Liver (tissue), 9 donors: Measurements from ENCODE around the gene SLX1B. TPM values are rescaled to one million over a fixed set of nuclear protein-coding genes. Genes with fewer than 3 reads are reported as not detected.
"Not testable (repeated sequence)": the region's sequence is repeated elsewhere in the genome, so short reads cannot be mapped to it uniquely, and the experiment has no call there.

Experiments used
- DNase-seq: peaks from one replicate; pipeline ENCODE4 v3.0.0-alpha.2; 2017; ENCODE audit warnings: low spot score
- H3K27ac ChIP-seq, 2 donors: one replicate each; pipeline ENCODE4 v1.7.0; 2013; ENCODE audit warnings: inconsistent platforms in 2 of 2, low read length in 2 of 2, control low read depth in 1 of 2, low read depth in 1 of 2, mild to moderate bottlenecking in 1 of 2
- H3K27me3 ChIP-seq, 4 donors: one replicate each; pipeline versions ENCODE4 v1.6.1 to v1.7.0; 2013; ENCODE audit warnings: low read length in 3 of 4, inconsistent platforms in 1 of 4, mild to moderate bottlenecking in 1 of 4, moderate library complexity in 1 of 4; ENCODE audit not compliant: control insufficient read depth in 4 of 4, insufficient read depth in 4 of 4
- H3K36me3 ChIP-seq, 4 donors: one replicate each; pipeline versions ENCODE4 v1.6.1 to v1.7.0; 2013; ENCODE audit warnings: low read length in 3 of 4, mild to moderate bottlenecking in 3 of 4, low read depth in 1 of 4, moderate library complexity in 1 of 4; ENCODE audit not compliant: control insufficient read depth in 4 of 4, insufficient read depth in 3 of 4
- H3K4me1 ChIP-seq, 4 donors: one replicate each; pipeline versions ENCODE4 v1.6.1 to v1.7.0; 2013; ENCODE audit warnings: low read length in 3 of 4, mild to moderate bottlenecking in 3 of 4, moderate library complexity in 1 of 4; ENCODE audit not compliant: control insufficient read depth in 4 of 4, insufficient read depth in 4 of 4
- H3K4me3 ChIP-seq, 3 donors: one replicate each; pipeline versions ENCODE4 v1.6.1 to v1.7.0; 2013; ENCODE audit warnings: low read length in 3 of 3, control low read depth in 1 of 3, low read depth in 1 of 3, mild to moderate bottlenecking in 1 of 3
- H3K9ac ChIP-seq, 2 donors: one replicate each; pipeline ENCODE4 v1.7.0; 2013; ENCODE audit warnings: low read length in 2 of 2, mild to moderate bottlenecking in 2 of 2, moderate library complexity in 2 of 2, control low read depth in 1 of 2, low read depth in 1 of 2
- H3K9me3 ChIP-seq, 4 donors: one replicate each; pipeline versions ENCODE4 v1.6.1 to v1.7.0; 2013; ENCODE audit warnings: low read length in 3 of 4; ENCODE audit not compliant: control insufficient read depth in 4 of 4
- RXRA ChIP-seq, 2 donors: IDR thresholded peaks; 2 replicates each; pipeline ENCODE4 v1.6.1; 2017 to 2018; ENCODE audit warnings: antibody characterized with exemption in 2 of 2, mild to moderate bottlenecking in 1 of 2
- WGBS: extraction: QIAGEN DNeasy Blood & Tissue Kit; methylation state at CpG from one replicate; pipeline ENCODE4 v1.1.7; 2013; 5-methylcytosine and 5-hydroxymethylcytosine counted together
- polyA plus RNA-seq, 2 donors: library from polyadenylated mRNA; stranded (reverse) in 1 of 2; unstranded in 1 of 2; fragments of 200-250 nt in 1 of 2; fragments of >200 nt in 1 of 2; fragmentation: Nextera tagmentation in 1 of 2; extraction: Ambion mirVana in 1 of 2; gene quantifications; one replicate each; pipeline versions ENCODE4 v1.2.1 to v1.2.3, GENCODE V29; 2013 to 2015
- total RNA-seq, 2 donors: library from RNA; depleted of rRNA; stranded (reverse); fragments of >200 nt; gene quantifications; one replicate each; pipeline ENCODE4 v1.2.3, GENCODE V29; 2014
- donor health status: healthy.
- donor health status: healthy.
- donor health status: healthy.
- donor health status: healthy.
- donor health status: healthy.

Gene SLX1B
- total and polyA plus RNA-seq, 4 donors: 10.3 to 31.0 (median 16.6) TPM

GRCh38 chr16:29460647-29461030 is 6.3 kb downstream of the SLX1B start:
- H3K4me3 ChIP-seq, DNase-seq, H3K9me3 ChIP-seq, H3K9ac ChIP-seq, H3K27ac ChIP-seq, H3K4me1 ChIP-seq, H3K36me3 ChIP-seq, H3K27me3 ChIP-seq: not testable (repeated sequence)
- WGBS: no CpG with 5 or more reads among the region's 9 CpGs

- not testable (repeated sequence) for H3K4me1 ChIP-seq, H3K27ac ChIP-seq, H3K36me3 ChIP-seq, H3K27me3 ChIP-seq, DNase-seq, H3K9ac ChIP-seq, H3K9me3 ChIP-seq, H3K4me3 ChIP-seq
- WGBS: no CpG with 5 or more reads among the region's 57 CpGs
Observed at GRCh38 chr16:29465985-29466824, 11.9 kb downstream of the SLX1B start.

GRCh38 chr16:29466904-29467303 is 12.6 kb downstream of the SLX1B start:
- no CpG with 5 or more reads among the region's 33 CpGs for WGBS

GRCh38 chr16:29467654-29468366 is 13.5 kb downstream of the SLX1B start:
- not testable (repeated sequence) for H3K4me3 ChIP-seq, DNase-seq, H3K27ac ChIP-seq, H3K9me3 ChIP-seq, H3K36me3 ChIP-seq, H3K27me3 ChIP-seq, H3K4me1 ChIP-seq, H3K9ac ChIP-seq
- WGBS: 50% methylated on average over 2 of the region's 10 CpGs

More at GRCh38 chr16:29466904-29467303, 12.6 kb downstream of the SLX1B start:
- not testable (repeated sequence) for H3K9ac ChIP-seq, H3K27ac ChIP-seq, H3K9me3 ChIP-seq, H3K4me3 ChIP-seq, DNase-seq, H3K36me3 ChIP-seq, H3K4me1 ChIP-seq, H3K27me3 ChIP-seq

GRCh38 chr16:29469660-29470059 is 15.3 kb downstream of the SLX1B start:
- not testable (repeated sequence) for H3K4me1 ChIP-seq, H3K27ac ChIP-seq, H3K9me3 ChIP-seq, H3K4me3 ChIP-seq, H3K36me3 ChIP-seq, H3K27me3 ChIP-seq, H3K9ac ChIP-seq, DNase-seq
- 33% methylated on average over 5 of the region's 6 CpGs for WGBS
- TF ChIP-seq RXRA (IDR thresholded peaks at IDR 0.05): peak; percentile 21 to 29

- not testable (repeated sequence) for H3K4me3 ChIP-seq, H3K27me3 ChIP-seq, DNase-seq, H3K9me3 ChIP-seq, H3K27ac ChIP-seq, H3K9ac ChIP-seq, H3K36me3 ChIP-seq, H3K4me1 ChIP-seq
- WGBS: no CpG with 5 or more reads among the region's 4 CpGs
Observed at GRCh38 chr16:29472065-29472464, 17.7 kb downstream of the SLX1B start.

- H3K9ac ChIP-seq, H3K9me3 ChIP-seq, H3K4me3 ChIP-seq, H3K27ac ChIP-seq, DNase-seq, H3K27me3 ChIP-seq, H3K4me1 ChIP-seq, H3K36me3 ChIP-seq: not testable (repeated sequence)
- WGBS: 88% methylated on average over 6 of the region's 12 CpGs
Observed at GRCh38 chr16:29482276-29482675, 27.9 kb downstream of the SLX1B start.

- not testable (repeated sequence) for DNase-seq
Observed at GRCh38 chr16:29506308-29506707, 52.0 kb downstream of the SLX1B start, which contains the start of gene NPIPB12. NPIPB12 (minus strand) TSS chr16:29506408.

More at GRCh38 chr16:29506308-29506707, 52.0 kb downstream of the SLX1B start, which contains the start of gene NPIPB12:
- H3K4me3 ChIP-seq, H3K27me3 ChIP-seq, H3K36me3 ChIP-seq, H3K27ac ChIP-seq, H3K9me3 ChIP-seq, H3K4me1 ChIP-seq, H3K9ac ChIP-seq: not testable (repeated sequence)
- WGBS: 96% methylated on average over 2 of the region's 6 CpGs
